ENCODE data around the gene SNAP47.

Gene SNAP47

DNA sequence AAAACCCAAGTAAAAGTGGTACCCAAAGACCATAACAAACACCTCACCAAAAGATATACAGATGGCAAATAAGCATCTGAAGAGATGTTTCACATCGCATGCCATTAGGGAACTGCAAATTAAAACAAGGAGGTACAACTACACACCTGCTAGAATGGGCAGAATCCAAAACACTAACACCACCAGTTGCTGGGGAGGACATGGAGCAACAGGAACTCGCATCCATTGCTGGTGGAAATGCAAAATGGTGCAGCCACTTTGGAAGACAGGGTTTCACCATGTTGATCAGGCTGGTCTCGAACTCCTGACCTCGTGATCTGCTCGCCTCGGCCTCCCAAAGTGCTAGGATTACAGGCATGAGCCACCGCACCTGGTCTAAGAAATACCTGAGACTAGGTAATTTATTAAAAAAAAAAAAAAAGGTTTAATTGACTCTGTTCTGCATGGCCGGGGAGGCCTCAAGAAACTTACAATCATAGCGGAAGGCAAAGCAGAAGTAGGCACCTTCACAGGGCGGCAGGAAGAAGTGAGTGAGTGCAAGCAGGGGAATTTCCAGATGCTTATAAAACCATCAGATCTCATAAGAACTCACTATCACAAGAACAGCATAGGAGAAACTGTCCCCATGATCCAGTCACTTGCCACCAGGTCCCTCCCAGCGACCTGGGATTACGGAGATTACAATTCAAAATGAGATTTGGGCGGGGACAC, 50.0 kb downstream of the SNAP47 start:
- no peak for DNase-seq (ENCODE audit: low spot score)

DNA sequence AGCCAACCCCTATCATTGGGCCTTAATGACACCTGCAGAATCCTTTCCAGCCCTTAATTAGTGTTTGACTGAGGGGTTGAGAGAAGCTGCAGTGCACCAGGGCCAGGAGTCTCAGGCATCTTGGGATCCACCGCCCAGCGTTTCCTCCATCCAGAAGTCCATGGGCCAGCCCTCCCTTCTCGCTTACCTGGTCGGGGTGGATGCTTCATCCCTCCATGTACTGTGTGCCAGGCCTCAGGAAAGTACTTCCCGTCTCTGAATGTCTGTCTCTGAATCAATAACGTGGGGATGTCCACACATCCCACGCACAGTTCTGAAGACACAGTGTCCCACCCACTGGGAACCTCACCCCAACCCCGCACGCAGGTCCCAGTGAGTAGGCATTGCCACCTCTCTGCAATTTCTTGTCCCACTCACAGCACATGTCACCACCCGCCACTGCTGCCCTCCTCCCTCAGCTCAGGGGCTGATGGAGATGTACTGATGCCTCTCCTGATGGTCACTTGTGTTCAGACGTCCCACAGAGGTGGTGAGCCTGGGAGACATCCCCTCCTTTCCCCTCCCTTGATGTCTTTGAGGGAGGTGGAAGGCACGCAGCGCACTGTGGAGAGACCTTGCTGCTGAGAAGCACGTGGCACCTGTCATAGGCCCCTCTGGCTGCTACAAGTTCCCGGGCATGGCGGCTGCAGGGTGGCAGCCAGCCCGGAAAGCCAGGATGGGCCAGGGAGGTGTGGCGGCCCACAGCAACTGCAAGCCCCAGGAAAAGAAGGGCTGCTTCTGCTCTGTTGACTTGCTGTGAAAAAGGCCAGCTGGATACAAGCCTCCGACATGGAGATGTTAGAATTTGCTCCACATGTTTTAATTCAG, 50.8 kb downstream of the SNAP47 start:
- no peak for DNase-seq (ENCODE audit: low spot score)

DNA sequence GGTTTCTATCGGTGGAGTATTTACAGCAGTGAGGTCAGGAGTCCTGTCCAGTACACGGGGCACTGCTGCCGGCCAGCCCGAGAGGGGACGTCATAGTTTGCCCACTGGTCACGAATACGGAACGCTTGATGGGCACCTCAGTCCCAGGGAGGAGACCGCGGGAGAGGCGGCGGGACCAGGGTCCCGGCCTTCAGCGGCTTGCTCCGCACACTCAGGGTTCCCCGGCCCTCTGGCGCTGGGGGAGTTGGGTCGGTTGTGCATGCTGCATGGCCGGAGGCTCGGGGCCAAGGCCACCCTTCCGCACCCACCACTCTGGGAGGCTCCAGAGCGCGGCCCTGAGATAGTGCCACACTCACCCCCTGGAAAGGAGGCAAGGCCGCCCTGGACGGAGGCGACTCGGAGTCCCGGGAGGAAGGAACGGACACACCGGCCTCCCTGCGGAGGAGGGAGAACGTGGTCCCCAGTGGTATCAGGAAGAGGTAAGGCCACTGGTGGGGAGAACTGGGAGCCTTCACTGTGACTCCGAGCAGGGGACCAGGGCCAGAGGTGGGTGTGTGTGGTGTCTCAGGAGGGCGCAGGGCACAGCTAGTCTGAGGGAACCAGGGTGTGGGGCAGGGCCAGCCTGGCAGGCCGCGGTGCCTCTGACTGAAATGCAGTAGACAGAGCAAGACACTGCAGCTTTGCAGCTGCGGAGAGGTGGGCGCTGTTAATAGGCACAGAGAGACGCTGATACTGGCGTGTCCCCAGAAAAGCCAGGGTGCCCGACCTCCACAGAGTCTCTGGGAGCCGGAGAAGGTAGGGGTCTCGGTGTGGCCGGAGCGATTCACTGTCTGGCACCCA, 51.7 kb downstream of the SNAP47 start:
- DNase-seq (ENCODE audit: low spot score): no peak

DNA sequence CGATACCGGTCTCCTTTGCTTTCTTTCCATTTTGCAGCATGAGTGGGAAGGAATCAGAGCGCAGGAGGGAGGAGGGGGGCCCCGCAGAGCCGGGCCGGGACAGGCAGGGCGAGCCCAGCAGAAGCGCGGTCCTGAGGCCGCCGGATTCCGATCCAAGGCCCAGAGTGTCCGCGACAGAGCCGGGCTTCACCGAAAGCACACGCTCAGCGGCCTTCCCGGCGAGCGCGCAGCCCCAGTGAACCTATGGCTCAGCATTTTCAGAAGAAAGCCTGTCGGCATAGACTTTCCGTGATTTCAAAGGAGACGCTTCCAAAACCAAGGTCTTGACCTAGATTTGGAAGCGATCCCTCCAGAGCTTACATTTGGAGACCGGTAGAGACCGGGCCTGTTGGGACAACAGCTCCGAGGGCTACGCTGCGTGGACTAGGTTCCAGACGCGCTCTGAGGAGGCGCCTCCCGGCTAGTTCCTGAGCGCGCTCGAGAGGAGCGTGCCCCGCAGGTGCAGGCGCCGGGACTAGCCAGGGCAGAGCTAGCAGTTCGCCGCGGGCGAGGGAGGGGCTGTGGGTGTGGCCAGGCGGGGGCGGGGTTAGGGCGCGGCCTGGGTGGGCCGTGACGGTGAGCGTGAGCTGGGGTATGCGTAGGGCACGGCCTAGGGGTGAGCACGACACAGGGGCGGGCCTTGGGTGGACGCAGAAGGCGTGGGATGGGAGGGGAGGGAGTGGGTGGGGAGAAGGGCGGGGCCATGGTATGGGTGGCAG, 52.5 kb downstream of the SNAP47 start:
- DNase-seq (ENCODE audit: low spot score): peak; percentile 34

DNA sequence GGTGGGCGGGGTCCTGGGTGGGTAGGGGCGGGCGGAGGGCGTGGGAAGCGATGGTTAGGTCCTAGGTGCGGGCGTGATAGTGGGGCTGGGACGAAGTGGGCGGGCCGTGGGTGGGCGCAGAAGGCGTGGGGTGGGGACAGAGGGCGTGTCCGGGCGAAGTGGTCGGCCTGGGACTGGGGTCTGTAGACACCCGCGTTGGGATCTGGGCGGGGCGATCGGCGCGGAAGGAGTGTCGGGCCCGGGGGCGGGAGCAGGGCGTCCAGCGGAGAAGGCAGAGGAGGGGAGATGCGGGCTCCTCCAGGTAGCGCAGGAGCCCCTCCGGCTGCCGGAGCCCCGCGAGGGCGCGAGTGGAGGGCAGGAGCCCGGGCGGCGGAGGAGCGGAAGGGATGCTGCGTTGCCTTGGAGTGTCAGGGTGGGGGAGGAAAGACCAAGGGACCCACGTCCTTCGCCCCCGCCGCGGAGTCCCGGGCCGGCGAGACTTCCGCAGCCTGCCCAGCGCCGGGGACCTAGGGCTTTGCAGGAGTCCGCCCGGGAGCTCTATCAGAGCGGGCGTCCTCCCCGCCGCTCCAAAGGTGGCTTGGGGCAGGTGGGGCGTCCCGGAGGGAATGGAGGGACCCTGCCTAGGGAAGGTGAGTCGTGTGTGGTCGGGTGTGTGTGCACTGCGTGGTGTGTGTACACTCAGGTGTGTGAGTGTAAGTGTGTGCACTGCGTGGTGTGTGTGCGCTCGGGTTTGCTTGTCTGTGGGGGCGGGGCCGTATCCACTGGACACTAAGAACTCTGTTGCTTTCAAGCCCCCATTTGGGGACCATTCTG, 53.2 kb downstream of the SNAP47 start:
- DNase-seq (ENCODE audit: low spot score): peak; percentile 4

DNA sequence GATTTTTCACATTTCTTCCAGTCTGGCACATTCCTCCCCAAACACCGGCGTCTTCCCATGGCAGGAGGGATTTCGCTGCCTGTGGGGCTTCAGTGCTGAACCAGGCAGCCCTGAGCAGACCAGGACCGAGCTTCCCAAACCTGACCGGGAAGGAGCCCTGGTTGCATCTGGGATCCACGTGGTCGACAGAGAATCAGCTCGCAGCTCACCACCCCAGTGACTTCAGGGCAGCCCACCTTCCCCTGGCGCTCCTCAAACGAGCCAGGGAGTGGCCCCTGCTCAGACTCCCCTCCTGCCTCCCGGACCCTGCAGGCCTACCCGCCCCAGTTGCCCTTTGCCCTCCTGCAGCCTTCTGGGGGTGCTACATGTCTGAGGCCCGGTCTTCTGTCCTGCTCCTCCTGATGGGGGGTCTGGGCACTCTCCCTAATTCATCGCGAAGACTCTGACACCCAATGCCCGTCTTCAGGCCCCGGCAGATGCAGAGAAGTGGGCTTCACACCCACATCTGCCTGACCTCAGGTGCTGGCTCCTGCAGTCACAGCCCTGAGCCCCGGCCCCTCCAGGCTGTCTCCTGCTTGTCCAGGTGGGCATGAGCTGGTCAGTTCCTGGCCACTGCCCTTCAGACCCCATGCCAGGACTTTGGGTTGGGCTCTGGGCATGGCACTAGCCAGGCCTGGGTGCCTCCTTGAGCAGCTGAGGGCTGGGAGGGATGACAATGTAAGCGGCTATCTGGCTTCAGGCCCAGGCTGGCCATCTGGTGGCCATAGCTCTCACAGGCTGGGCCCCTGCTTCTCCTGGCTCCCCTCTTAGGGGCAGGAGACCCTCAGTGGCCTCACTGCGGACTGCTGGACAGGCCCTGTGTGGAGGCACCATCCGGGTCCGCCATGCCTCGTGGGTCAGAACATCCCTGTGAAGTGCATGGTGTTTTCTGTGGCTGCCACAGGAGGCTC, 54.1 kb downstream of the SNAP47 start:
- no peak for DNase-seq (ENCODE audit: low spot score)

DNA sequence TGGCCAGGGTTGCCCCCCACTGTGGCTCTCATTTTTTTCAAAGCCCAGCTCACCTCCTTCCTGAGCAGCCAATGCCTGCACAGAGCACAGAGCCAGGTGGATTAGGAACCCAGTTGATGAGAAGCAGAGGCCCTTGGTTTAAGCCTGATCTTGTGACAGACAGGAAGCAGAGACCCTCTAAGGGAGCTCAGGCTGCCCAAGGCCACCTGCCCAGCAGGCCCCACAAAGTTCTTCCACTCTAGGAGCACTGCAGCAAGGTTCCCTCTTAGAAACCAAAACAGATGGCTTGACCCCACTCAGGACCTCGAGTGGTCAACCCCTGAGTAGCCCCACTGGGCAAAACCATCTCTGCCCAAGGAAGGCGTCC, 54.8 kb downstream of the SNAP47 start:
- DNase-seq (ENCODE audit: low spot score): no peak

DNA sequence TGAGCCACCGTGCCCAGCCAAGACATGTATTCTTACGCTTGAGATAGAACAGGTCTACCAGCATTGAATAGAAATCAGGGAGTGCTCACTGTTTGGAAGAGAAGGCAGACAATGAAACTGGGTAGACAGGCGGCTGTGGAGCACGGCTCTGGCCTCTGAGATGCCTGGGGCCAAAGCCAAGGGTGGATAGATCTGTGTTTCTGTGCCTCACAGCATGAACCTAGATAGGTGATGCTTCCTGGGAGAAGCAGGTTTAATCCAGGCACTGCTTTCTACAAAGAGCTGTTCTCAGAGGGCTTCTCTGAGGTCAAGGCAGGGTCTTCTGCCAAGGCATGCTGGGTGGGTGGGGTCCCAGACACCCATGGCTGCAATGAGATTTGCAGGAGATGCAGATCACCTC, 55.6 kb downstream of the SNAP47 start:
- DNase-seq (ENCODE audit: low spot score): no peak

DNA sequence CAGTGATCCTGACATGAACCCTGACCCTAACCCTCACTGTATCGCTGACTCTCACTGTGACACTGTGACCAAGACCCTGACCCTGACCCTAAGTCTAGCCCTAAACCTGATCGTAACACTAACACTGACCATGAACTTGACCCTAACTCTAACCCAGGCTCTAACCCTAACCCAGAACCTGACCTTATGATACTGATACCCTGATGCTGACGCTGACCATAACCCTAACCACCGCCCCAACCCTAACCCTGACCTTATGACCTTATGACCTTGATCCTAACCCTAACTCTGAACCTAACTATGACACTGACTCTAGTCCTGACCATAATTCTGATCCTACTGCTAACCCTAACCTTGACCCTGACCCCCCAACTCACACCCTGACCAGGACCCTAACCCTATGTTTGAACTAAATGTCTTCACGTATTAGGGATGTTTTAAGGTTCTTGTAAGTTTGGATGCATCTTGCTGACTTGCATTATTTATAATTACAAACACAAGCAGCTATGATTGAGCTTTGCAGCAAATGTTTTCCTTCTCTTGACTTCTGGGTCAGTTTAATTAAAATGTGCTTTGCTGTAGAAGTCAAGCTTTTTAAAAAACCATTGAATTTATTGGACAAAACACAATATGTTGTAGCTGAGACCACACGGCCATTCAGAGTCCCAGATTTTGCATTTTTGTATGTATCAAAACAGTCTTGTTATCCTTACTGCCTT, 56.3 kb downstream of the SNAP47 start:
- DNase-seq (ENCODE audit: low spot score): no peak

DNA sequence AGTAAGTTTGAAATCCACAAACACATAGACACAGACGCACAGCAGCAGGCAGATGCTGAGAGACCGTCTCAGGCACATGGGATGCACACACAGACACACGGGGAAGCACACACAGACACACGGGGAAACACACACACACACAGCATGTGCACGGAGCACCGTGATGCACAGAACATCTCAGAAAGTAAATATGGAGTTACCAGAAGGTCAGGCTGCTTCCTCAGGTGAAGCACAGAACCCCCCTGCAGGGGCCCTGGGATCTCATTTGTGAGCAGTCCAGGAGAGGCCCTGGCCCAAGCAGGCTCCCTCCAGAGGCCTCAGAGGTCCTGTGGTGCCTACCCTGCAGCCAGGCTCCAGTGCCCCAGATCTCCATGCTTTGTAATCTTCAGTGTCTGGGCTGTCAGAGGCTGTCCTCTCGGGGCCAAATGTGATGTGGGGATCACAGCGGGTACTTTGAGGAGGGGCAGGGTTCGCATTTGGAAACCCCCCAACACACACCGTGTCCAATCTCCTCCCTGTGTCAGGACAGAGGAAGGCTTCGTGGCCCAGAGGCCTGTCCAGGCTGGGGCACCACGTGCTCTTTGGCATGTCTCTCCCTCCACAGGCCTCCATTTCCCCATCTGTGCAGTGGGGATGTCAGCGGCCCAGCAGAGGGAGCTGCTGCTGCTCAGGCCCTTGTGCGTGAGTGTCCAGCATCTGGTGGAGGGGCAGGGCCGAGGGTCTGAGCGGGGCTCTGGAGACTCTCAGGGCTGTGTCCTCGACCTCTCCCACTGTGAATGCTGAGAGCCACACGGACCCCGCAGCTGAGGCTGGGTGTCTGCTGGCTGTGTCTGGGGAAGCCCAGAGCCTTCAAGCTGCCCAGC, 57.2 kb downstream of the SNAP47 start:
- DNase-seq (ENCODE audit: low spot score): no peak

DNA sequence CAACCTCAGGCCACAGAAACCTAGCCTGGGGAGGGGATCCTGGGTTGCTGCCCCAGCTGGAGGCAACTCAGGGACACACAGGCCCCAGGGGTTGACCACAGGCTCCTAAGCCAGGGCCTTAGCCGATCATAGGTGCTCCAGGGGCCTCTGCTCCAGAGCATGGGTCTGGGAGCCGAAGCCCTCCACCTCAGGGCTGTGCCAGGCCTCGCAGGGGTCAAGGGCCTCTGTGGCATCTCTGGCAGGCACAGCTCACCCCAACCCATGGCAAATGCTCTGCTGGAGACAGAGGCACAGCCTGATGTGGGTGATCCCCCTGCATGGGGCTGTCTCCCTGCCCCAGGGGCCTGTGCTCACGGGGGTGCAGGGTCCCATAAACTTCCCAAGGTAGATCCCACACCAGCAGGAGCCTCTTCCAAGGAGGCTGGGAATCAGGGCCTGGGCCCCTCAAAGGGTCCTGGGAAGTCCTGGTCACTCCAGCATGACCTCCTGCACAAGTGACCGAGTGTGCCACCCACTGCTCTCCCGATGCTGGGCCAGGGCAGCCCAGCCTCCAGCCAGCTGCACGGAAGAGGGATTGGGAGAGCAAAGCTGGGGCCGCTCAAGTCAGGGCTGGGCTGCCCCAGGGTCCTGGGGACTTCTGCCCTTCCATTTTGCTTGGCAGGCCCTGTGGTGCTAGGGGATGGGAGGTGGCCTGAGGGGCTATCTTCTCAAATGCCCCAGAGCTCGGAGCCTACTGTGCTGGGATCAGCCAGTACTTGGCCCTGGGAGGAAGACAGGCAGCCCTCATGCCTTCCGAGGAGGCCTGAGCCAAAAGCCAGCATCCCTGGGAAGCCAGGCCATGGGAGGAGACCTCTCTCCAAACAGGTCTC, 58.1 kb downstream of the SNAP47 start:
- DNase-seq (ENCODE audit: low spot score): no peak

DNA sequence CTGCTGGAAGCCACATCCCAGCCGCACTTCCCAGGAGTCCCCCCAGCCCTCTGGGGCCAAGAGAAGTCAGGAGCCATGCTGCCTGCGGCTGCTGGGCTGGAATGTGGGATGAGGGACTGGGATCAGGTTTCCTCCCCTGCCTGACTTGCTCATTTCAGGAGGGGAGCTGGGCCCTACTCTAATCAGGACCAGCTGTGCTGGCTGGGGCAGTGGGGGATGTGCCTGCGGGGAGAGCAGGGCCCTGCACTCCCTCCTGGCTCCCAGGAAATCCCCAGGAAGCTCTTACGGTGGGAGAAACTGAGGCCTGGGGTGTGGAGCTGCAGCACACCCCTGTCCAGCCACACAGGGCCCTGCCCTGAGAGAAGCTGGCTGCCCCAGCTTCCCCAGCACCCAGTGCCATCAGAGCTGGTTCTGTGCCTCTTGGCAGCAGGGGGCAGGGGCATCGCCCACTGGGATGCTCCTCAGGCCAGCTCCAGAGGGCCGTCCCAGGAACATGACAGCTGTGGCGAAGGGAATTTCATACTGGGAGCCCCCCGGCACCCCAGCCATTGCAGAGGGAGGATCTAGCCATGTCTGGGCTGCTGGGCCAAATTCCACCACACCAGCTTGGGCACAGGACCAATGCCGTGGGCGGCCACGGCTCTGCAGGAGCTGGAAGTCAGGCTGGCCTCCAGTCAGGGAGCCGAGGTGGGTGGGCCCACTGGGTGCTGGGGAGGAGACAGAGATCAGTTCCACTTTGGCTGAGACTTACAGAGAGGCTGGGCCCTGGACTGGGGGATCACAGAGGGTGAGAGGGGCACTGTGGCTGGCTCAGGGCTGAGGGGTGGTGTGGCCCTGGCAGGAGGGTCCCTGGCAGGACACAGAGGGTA, 58.9 kb downstream of the SNAP47 start:
- DNase-seq (ENCODE audit: low spot score): no peak

DNA sequence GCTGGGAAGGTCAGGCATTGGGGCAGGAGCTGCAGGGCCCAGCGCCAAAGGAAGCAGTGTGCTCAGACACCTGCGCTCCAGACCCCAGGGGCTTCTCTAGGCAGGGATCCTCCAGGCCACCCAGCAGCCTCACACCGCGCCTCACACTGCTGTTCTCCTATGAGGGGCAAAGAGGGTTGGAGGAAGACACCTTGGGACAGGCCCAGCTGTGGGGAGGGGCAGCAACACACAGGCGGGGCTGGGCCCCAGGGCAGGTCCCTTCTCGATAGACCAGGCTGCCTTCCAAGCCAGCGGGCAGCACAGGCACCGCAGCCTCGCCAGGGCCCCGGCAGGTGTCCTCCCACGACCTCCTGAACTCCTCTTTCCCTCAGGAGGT, 59.6 kb downstream of the SNAP47 start:
- no peak for DNase-seq (ENCODE audit: low spot score)

DNA sequence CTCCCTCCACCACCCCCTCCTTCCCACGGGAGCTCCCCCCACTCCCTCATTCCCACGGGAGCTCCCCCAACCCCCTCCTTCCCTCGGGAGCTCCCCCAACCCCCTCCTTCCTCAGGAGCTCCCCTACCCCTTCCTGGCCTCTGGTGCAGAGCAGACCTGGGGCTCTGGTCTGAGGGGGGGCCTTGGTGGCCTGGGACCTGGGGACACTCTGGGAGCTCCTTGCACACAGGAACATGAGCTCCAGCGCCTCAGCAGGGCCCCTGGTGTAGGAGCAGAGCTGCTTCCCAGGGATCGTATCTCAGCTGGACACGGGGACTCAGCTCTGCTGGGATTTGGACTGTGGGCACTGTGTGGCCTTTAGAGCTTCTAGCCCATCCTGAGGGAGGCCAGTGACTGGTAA, 60.5 kb downstream of the SNAP47 start:
- no peak for DNase-seq (ENCODE audit: low spot score)

DNA sequence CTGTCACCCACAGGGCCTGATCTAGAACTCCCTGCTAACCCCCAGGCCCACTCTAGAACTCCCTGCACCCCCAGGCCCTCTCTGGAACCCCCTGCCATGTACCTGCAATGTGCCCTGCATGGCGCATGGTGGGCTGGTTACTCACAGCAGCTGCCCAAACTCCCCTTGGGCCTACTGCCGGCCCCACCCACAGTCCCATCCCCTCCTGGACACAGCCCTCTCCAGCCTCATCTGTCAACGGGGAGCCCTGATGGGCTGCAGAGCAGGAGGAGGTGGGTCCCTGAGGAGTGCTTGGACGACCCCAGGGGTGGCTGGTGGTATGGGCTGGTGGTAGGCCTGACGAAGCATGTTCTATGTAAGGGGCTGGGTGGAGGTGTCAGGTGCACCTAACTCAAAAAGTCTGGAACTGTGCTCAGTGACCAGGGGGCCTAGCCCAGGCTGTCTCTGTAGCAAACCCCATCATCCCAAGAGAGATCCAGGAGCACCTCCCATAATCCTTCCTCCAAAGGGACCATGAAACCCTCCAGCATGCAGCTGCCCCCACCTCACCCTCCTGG, 61.2 kb downstream of the SNAP47 start:
- DNase-seq (ENCODE audit: low spot score): no peak

DNA sequence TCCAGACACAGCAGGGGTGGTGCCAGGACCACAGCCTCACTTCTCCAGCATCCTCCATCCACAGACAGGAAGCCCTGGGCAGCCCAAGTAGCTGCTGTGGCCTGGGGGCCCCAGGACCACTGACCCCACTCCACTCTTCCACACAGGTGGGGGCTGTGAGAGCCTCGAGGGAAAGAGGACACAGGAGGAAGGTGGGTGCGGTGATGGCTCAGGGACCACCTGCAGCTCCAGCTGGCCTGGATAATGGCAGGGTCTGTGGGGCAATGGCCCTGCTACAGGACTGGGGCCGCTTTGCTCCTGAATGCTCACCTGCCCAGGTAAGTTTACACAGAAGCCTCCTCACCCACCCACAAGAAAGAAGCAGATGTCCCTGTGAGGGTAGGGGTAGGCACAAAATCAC, 61.9 kb downstream of the SNAP47 start:
- no peak for DNase-seq (ENCODE audit: low spot score)

All from hematopoietic multipotent progenitor cell treated with erythropoietin and hydrocortisone succinate and interleukin-3 and kit ligand, for 15 days (in vitro differentiated cells).